ENCODE results near the gene CD37.

GRCh38 chr19:49338023-49338677 lies 2.9 kb downstream of the CD37 start:
- TF ChIP-seq POLR2A (IDR thresholded peaks at IDR 0.05; ENCODE audit: low read length), result no peak
- TF ChIP-seq GATA1 (IDR thresholded peaks at IDR 0.05; ENCODE audit: low read depth, low read length), result no peak

Data from erythroblast (primary cell).